ENCODE data around the gene SIK3.
"Not testable (repeated sequence)": the region's sequence is repeated elsewhere in the genome, so short reads cannot be mapped to it uniquely, and the experiment has no call there.

Gene SIK3

DNA sequence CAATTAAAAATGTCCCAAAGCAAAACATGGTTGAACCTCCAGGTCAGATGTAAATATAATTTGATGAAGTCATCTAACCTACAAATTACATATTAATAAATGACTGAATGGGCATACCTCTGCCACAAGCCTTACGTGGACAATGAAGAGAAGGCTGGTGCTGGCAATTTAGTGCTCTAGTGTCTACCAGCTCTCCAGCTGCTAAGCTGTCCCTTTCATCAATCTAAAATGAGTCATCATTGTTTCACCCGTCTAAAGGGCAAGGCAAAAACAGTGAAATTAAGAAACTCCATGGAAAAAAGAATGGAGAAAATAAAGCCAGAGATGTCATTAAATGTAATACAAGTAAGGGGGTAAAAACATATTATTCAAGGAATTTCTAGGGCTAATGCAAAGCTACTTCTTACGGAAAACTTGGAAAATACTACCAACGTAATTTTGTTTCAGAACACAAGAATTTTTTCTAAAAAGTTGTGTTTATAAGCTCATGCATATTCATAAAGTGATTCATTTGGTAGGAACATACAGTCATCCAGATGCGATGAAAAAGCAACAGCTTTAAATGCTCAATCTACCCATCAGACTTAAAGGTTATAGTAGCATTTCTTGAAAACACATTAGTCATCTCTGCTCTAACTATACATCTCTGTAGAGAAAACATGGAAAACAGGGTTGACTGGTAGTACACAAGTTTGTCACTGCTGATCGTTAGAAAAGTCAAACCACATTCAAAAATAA, 71.5 kb downstream of the SIK3 start:
- no peak for TF ChIP-seq EZH2phosphoT487 (IDR thresholded peaks at IDR 0.05; ENCODE audit: low read length)
- TF ChIP-seq EZH2 (optimal IDR thresholded peaks at IDR 0.05; ENCODE audit: low read depth, low read length), result no peak
- TF ChIP-seq, protein P1, sequence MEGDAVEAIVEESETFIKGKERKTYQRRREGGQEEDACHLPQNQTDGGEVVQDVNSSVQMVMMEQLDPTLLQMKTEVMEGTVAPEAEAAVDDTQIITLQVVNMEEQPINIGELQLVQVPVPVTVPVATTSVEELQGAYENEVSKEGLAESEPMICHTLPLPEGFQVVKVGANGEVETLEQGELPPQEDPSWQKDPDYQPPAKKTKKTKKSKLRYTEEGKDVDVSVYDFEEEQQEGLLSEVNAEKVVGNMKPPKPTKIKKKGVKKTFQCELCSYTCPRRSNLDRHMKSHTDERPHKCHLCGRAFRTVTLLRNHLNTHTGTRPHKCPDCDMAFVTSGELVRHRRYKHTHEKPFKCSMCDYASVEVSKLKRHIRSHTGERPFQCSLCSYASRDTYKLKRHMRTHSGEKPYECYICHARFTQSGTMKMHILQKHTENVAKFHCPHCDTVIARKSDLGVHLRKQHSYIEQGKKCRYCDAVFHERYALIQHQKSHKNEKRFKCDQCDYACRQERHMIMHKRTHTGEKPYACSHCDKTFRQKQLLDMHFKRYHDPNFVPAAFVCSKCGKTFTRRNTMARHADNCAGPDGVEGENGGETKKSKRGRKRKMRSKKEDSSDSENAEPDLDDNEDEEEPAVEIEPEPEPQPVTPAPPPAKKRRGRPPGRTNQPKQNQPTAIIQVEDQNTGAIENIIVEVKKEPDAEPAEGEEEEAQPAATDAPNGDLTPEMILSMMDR (IDR thresholded peaks at IDR 0.05; ENCODE audit: low read length), result no peak
- Histone ChIP-seq H3K79me2 (ENCODE audit: low read length) (peaks cover 90% of the 10 kb centered on the region), H4K20me1 (ENCODE audit: insufficient read depth, low read length) (no peaks in the 10 kb centered on the region; the same call in 1 of the 2 replicates), H3F3A (ENCODE audit: insufficient read depth, low read length) (0 out of 2 replicates have a peak, but pooled peaks cover 4% of the 10 kb centered on the region), H3K4me3 (ENCODE audit: low read length) (no peak overlapping the region), H3K9me3 (replicated peaks; ENCODE audit: insufficient read depth, low read length) (no peaks in the 10 kb centered on the region), H3K9ac (ENCODE audit: low read length) (no peak overlapping the region), H2AFZ (ENCODE audit: low read length) (no peak overlapping the region), H3K27ac (ENCODE audit: low read length) (no peak overlapping the region), H3K4me1 (ENCODE audit: low read length) (no peaks in the 10 kb centered on the region), H3K9me2 (replicated peaks; ENCODE audit: insufficient read depth, low read length) (no peaks in the 10 kb centered on the region), H3K27me3 (replicated peaks; ENCODE audit: insufficient read depth, low read length) (no peaks in the 10 kb centered on the region), H3K36me3 (replicated peaks; ENCODE audit: insufficient read depth, low read length) (no peaks in the 10 kb centered on the region), H3K4me2 (ENCODE audit: low read depth, low read length) (no peak overlapping the region)
- no peak for DNase-seq

GRCh38 chr11:117023707-117024106, 74.5 kb downstream of the SIK3 start:
- H4K20me1 ChIP-seq (ENCODE audit: insufficient read depth, low read length); H3K4me1 ChIP-seq (ENCODE audit: low read length); DNase-seq; H3F3A ChIP-seq (ENCODE audit: insufficient read depth, low read length); H3K4me3 ChIP-seq (ENCODE audit: low read length); H3K4me2 ChIP-seq (ENCODE audit: low read depth, low read length); H3K27ac ChIP-seq (ENCODE audit: low read length); H3K36me3 ChIP-seq (replicated peaks; ENCODE audit: insufficient read depth, low read length); H3K27me3 ChIP-seq (replicated peaks; ENCODE audit: insufficient read depth, low read length); H3K9me3 ChIP-seq (replicated peaks; ENCODE audit: insufficient read depth, low read length); H3K9ac ChIP-seq (ENCODE audit: low read length); H3K9me2 ChIP-seq (replicated peaks; ENCODE audit: insufficient read depth, low read length); H2AFZ ChIP-seq (ENCODE audit: low read length): not testable (repeated sequence)
- H3K79me2 ChIP-seq (ENCODE audit: low read length), result peaks cover 93% of the 10 kb centered on the region

DNA sequence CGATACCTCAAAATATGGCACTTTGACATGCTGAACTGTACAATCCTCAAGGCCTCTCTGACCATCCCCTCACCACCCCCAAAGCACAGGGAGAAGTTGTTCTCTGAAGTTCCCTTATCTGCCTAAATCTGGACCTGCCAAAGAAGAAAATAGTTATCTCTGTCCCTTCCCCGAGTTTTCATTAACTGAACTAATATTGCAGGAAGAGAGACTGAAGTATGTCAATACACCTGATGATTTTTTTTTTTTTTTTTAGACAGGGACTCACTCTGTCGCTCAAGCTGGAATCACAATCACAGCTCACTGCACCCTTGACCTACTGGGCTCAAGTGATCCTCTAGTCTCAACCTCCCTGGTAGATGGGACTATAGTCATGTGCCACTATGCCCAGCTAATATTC, 75.0 kb downstream of the SIK3 start:
- Histone ChIP-seq H2AFZ (ENCODE audit: low read length) (no peak overlapping the region), H3K79me2 (ENCODE audit: low read length) (peaks cover 91% of the 10 kb centered on the region), H3K4me2 (ENCODE audit: low read depth, low read length) (no peak overlapping the region), H3K27me3 (replicated peaks; ENCODE audit: insufficient read depth, low read length) (no peaks in the 10 kb centered on the region), H3K36me3 (replicated peaks; ENCODE audit: insufficient read depth, low read length) (no peaks in the 10 kb centered on the region), H3K9me2 (replicated peaks; ENCODE audit: insufficient read depth, low read length) (no peaks in the 10 kb centered on the region), H3K9me3 (replicated peaks; ENCODE audit: insufficient read depth, low read length) (no peaks in the 10 kb centered on the region), H3F3A (ENCODE audit: insufficient read depth, low read length) (0 out of 2 replicates have a peak, but pooled peaks cover 4% of the 10 kb centered on the region), H3K4me1 (ENCODE audit: low read length) (peaks cover 7% of the 10 kb centered on the region; the same call in 1 of the 2 replicates), H3K4me3 (ENCODE audit: low read length) (no peak overlapping the region), H4K20me1 (ENCODE audit: insufficient read depth, low read length) (no peaks in the 10 kb centered on the region; the same call in 1 of the 2 replicates), H3K9ac (ENCODE audit: low read length) (no peak overlapping the region), H3K27ac (ENCODE audit: low read length) (no peak overlapping the region)
- TF ChIP-seq EZH2phosphoT487 (IDR thresholded peaks at IDR 0.05; ENCODE audit: low read length), result no peak
- TF ChIP-seq EZH2 (optimal IDR thresholded peaks at IDR 0.05; ENCODE audit: low read depth, low read length), result no peak
- TF ChIP-seq, protein P1 (IDR thresholded peaks at IDR 0.05; ENCODE audit: low read length), result no peak
- DNase-seq, result no peak

GRCh38 chr11:117022526-117022925, 75.7 kb downstream of the SIK3 start:
- Histone ChIP-seq H3K4me2 (ENCODE audit: low read depth, low read length) (no peak overlapping the region), H3K9me2 (replicated peaks; ENCODE audit: insufficient read depth, low read length) (no peaks in the 10 kb centered on the region), H3K9ac (ENCODE audit: low read length) (no peak overlapping the region)

More at GRCh38 chr11:117022526-117022925, 75.7 kb downstream of the SIK3 start:
- Histone ChIP-seq H2AFZ (ENCODE audit: low read length) (no peak overlapping the region), H4K20me1 (ENCODE audit: insufficient read depth, low read length) (no peaks in the 10 kb centered on the region; the same call in 1 of the 2 replicates), H3K4me1 (ENCODE audit: low read length) (peaks cover 7% of the 10 kb centered on the region; the same call in 1 of the 2 replicates), H3K27ac (ENCODE audit: low read length) (no peak overlapping the region), H3K79me2 (ENCODE audit: low read length) (peaks cover 91% of the 10 kb centered on the region), H3K27me3 (replicated peaks; ENCODE audit: insufficient read depth, low read length) (no peaks in the 10 kb centered on the region), H3F3A (ENCODE audit: insufficient read depth, low read length) (0 out of 2 replicates have a peak, but pooled peaks cover 4% of the 10 kb centered on the region), H3K4me3 (ENCODE audit: low read length) (no peak overlapping the region), H3K9me3 (replicated peaks; ENCODE audit: insufficient read depth, low read length) (no peaks in the 10 kb centered on the region), H3K36me3 (replicated peaks; ENCODE audit: insufficient read depth, low read length) (no peaks in the 10 kb centered on the region)
- TF ChIP-seq EZH2phosphoT487 (IDR thresholded peaks at IDR 0.05; ENCODE audit: low read length) (no peak), EZH2 (optimal IDR thresholded peaks at IDR 0.05; ENCODE audit: low read depth, low read length) (no peak)
- TF ChIP-seq, protein P1 (IDR thresholded peaks at IDR 0.05; ENCODE audit: low read length), result no peak
- no peak for DNase-seq

Data from MM.1S (cell line).